ENCODE measurements around the gene CGB3. TPM values are rescaled to one million over a fixed set of nuclear protein-coding genes. Genes with fewer than 3 reads are reported as not detected.
"Not testable (repeated sequence)": the region's sequence is repeated elsewhere in the genome, so short reads cannot be mapped to it uniquely, and the experiment has no call there.

Gene CGB3
- total RNA-seq, 1 experiment from 2014 or later: 0.46 TPM

DNA sequence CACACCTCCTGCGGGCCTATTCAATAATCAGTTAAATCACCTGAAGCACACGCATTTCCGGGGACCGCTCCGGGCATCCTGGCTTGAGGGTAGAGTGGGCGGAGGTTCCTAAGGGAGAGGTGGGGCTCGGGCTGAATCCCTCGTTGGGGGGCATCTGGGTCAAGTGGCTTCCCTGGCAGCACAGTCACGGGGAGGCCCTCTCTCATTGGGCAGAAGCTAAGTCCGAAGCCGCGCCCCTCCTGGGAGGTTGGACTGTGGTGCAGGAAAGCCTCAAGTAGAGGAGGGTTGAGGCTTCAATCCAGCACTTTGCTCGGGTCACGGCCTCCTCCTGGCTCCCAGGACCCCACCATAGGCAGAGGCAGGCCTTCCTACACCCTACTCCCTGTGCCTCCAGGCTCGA, 19.4 kb upstream of the CGB3 start, which contains the start of gene CGB5:
TSS of gene CGB5 (plus strand) at position 301 of the 400 bp plus-strand sequence. CDS start 362 bp downstream, outside the sequence.
- WGBS (ENCODE audit: extremely low coverage, insufficient read length, low lambda C conversion rate): no CpG with 5 or more reads among the region's 15 CpGs
- not testable (repeated sequence) for H2BK5ac ChIP-seq (ENCODE audit: insufficient read length, low read length); H3K4me2 ChIP-seq (ENCODE audit: insufficient read depth, insufficient read length, low read length); H3K4me1 Mint-ChIP-seq; H3K9me3 ChIP-seq (ENCODE audit: control insufficient read depth, low read depth, low read length); H4K8ac ChIP-seq (replicated peaks; ENCODE audit: insufficient read length, low read depth, low read length); H3K4me1 ChIP-seq (ENCODE audit: insufficient read depth, low read length); H4K5ac ChIP-seq (ENCODE audit: insufficient read length, low read depth, low read length); H2BK15ac ChIP-seq (ENCODE audit: low read depth, low read length); H3K9me3 Mint-ChIP-seq; H4K20me1 ChIP-seq (ENCODE audit: control insufficient read depth, insufficient read depth, insufficient read length); H3K79me2 ChIP-seq (ENCODE audit: insufficient read depth, low read length); H3K9ac ChIP-seq (ENCODE audit: extremely low read depth, insufficient read length, low read length); H2BK120ac ChIP-seq (ENCODE audit: low read depth, low read length, poor library complexity, severe bottlenecking); H3K56ac ChIP-seq (ENCODE audit: insufficient read length, low read depth, low read length); H3K79me1 ChIP-seq (ENCODE audit: insufficient read depth, low read depth, low read length, poor library complexity, severe bottlenecking); H3K27ac ChIP-seq (ENCODE audit: insufficient read length, low read depth, low read length); H3K4ac ChIP-seq (ENCODE audit: low read depth, low read length); H3K23me2 ChIP-seq (ENCODE audit: insufficient read length, low read depth, low read length, poor library complexity, severe bottlenecking); H2BK12ac ChIP-seq (ENCODE audit: insufficient read length, low read depth, low read length); DNase-seq; H2AK5ac ChIP-seq (ENCODE audit: insufficient read length, low read length); H3K14ac ChIP-seq (ENCODE audit: insufficient read depth, low read length); H3T11ph ChIP-seq (ENCODE audit: low read length); H3K27ac Mint-ChIP-seq; H3K23ac ChIP-seq (ENCODE audit: insufficient read length, low read depth, low read length); H3K27me3 ChIP-seq (ENCODE audit: insufficient read depth, low read length); H3K36me3 Mint-ChIP-seq (ENCODE audit: insufficient read depth in 1 of 3, low read depth in 3 of 3); H2BK20ac ChIP-seq (ENCODE audit: low read depth, low read length, poor library complexity, severe bottlenecking); H3K18ac ChIP-seq (ENCODE audit: insufficient read length, low read depth, low read length); H4K91ac ChIP-seq (ENCODE audit: insufficient read length, low read depth, low read length); H2AFZ ChIP-seq (ENCODE audit: low read length); H3K4me3 Mint-ChIP-seq
- H3K27me3 Mint-ChIP-seq (ENCODE audit: low read depth): peaks cover 22% of the 10 kb centered on the region

DNA sequence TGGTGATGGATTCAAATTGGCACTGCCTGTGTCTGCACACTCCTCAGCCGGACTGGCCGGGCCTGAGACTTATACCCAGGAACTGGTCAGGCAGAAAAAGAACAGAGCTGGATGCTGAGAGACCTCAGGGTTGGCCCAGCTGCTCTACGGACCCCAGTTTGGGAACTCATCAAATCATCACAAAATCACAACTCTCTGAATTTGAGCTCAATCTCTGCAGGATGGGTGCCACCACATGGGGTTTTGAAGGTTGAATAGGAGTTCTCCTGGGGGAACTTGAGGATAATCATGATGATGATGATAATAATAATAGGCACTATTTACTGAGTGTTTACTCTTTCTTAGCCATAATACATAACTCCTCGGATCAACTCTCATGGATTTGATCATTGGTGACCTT, 18.5 kb upstream of the CGB3 start:
- not testable (repeated sequence) for H2AFZ ChIP-seq (ENCODE audit: low read length); H4K91ac ChIP-seq (ENCODE audit: insufficient read length, low read depth, low read length); H3K4me1 ChIP-seq (ENCODE audit: insufficient read depth, low read length); H2BK15ac ChIP-seq (ENCODE audit: low read depth, low read length); H3K9me3 Mint-ChIP-seq; H2BK12ac ChIP-seq (ENCODE audit: insufficient read length, low read depth, low read length); H3K79me2 ChIP-seq (ENCODE audit: insufficient read depth, low read length); H2BK120ac ChIP-seq (ENCODE audit: low read depth, low read length, poor library complexity, severe bottlenecking); H3K79me1 ChIP-seq (ENCODE audit: insufficient read depth, low read depth, low read length, poor library complexity, severe bottlenecking); H3K9ac ChIP-seq (ENCODE audit: extremely low read depth, insufficient read length, low read length); H3K23me2 ChIP-seq (ENCODE audit: insufficient read length, low read depth, low read length, poor library complexity, severe bottlenecking); H3K4me3 Mint-ChIP-seq; H3K27ac Mint-ChIP-seq; H3K4me2 ChIP-seq (ENCODE audit: insufficient read depth, insufficient read length, low read length); H3K27me3 ChIP-seq (ENCODE audit: insufficient read depth, low read length); H2BK20ac ChIP-seq (ENCODE audit: low read depth, low read length, poor library complexity, severe bottlenecking); H3K27ac ChIP-seq (ENCODE audit: insufficient read length, low read depth, low read length); H2AK5ac ChIP-seq (ENCODE audit: insufficient read length, low read length); H3K14ac ChIP-seq (ENCODE audit: insufficient read depth, low read length); H3T11ph ChIP-seq (ENCODE audit: low read length); H4K8ac ChIP-seq (replicated peaks; ENCODE audit: insufficient read length, low read depth, low read length); H3K23ac ChIP-seq (ENCODE audit: insufficient read length, low read depth, low read length); H3K36me3 Mint-ChIP-seq (ENCODE audit: insufficient read depth in 1 of 3, low read depth in 3 of 3); H2BK5ac ChIP-seq (ENCODE audit: insufficient read length, low read length); H3K18ac ChIP-seq (ENCODE audit: insufficient read length, low read depth, low read length); H4K20me1 ChIP-seq (ENCODE audit: control insufficient read depth, insufficient read depth, insufficient read length); H3K4ac ChIP-seq (ENCODE audit: low read depth, low read length); H3K56ac ChIP-seq (ENCODE audit: insufficient read length, low read depth, low read length); H3K4me1 Mint-ChIP-seq; H3K9me3 ChIP-seq (ENCODE audit: control insufficient read depth, low read depth, low read length); DNase-seq; H4K5ac ChIP-seq (ENCODE audit: insufficient read length, low read depth, low read length)
- no CpG with 5 or more reads among the region's 4 CpGs for WGBS (ENCODE audit: extremely low coverage, insufficient read length, low lambda C conversion rate)
- peaks cover 25% of the 10 kb centered on the region for H3K27me3 Mint-ChIP-seq (ENCODE audit: low read depth)
